ENCODE results near the gene FFAR4. TPM values are rescaled to one million over a fixed set of nuclear protein-coding genes. Genes with fewer than 3 reads are reported as not detected.

The FFAR4 gene
- total RNA-seq = not detected in 2 replicates

GRCh38 chr10:93566435-93567276, at the start of gene FFAR4:
Gene FFAR4, plus strand, starts transcription at chr10:93566665. Its CDS starts 56 bp downstream, at chr10:93566721.

GRCh38 chr10:93601146-93601773, 34.8 kb downstream of the FFAR4 start, which contains the start of gene RBP4:
Gene RBP4, minus strand, starts transcription at chr10:93601235. Its CDS starts 207 bp downstream, at chr10:93601028.

GRCh38 chr10:93612311-93612710, 45.8 kb downstream of the FFAR4 start, which contains the start of gene PDE6C:
Gene PDE6C, plus strand, starts transcription at chr10:93612537. Its CDS starts 189 bp downstream, at chr10:93612726.

Other genes starting within 250 kb of the FFAR4 start
- 99.0 and 125 TPM in 2 replicates for gene MYOF, start 84.3 kb upstream of the FFAR4 start, total RNA-seq
- gene CEP55, start 70.1 kb upstream of the FFAR4 start, total RNA-seq = 6.4 and 7.8 TPM in 2 replicates
- not detected in 2 replicates for gene RBP4, start 34.6 kb downstream of the FFAR4 start, total RNA-seq
- not detected in 2 replicates for gene PDE6C, start 45.9 kb downstream of the FFAR4 start, total RNA-seq
- 3.4 and 5.8 TPM in 2 replicates for gene FRA10AC1, start 135.9 kb downstream of the FFAR4 start, total RNA-seq
- gene LGI1, start 191.3 kb downstream of the FFAR4 start, total RNA-seq = not detected in 2 replicates

Data from dermis lymphatic vessel endothelial cell (primary cell).